RWPE2 (cell line): ENCODE data around the gene CAV1.
A peak's percentile ranks its signal among the peaks of the same experiment; 100 is the strongest.

ENCODE experiments used
- ATAC-seq: fragments of 200-7000 bp; cut with Tn5 transposase; 3 replicates; pipeline ENCODE4 v1.9.1; 2021; ENCODE audit warnings: low read depth
- DNase-seq: peaks from one replicate; pipeline ENCODE4 v3.0.0-alpha.2; 2020; ENCODE audit warnings: low spot score
- H3K27ac ChIP-seq: fragments of 450-650 bp; 2 replicates; pipeline ENCODE4 v1.5.1; 2017; ENCODE audit warnings: mild to moderate bottlenecking; ENCODE audit not compliant: poor library complexity, severe bottlenecking
- H3K27me3 ChIP-seq: fragments of 250-450 bp; sonication (Bioruptor Pico); 2 replicates; pipeline ENCODE4 v1.5.1; 2021; ENCODE audit warnings: mild to moderate bottlenecking, moderate library complexity; ENCODE audit not compliant: insufficient read depth, poor library complexity, severe bottlenecking
- H3K36me3 ChIP-seq: fragments of 250-450 bp; sonication (Bioruptor Pico); 2 replicates; pipeline ENCODE4 v1.5.1; 2020; ENCODE audit warnings: low read depth, mild to moderate bottlenecking, moderate library complexity
- H3K4me1 ChIP-seq: fragments of 250-450 bp; sonication (Bioruptor Pico); 2 replicates; pipeline ENCODE4 v1.5.1; 2021; ENCODE audit warnings: mild to moderate bottlenecking, moderate library complexity; ENCODE audit not compliant: insufficient read depth, poor library complexity, severe bottlenecking
- H3K4me3 ChIP-seq: fragments of 250-450 bp; sonication (Bioruptor Pico); 2 replicates; pipeline ENCODE4 v1.5.1; 2021; ENCODE audit warnings: mild to moderate bottlenecking, moderate library complexity; ENCODE audit not compliant: severe bottlenecking
- H3K9me3 ChIP-seq: fragments of 250-450 bp; sonication (Bioruptor Pico); 2 replicates; pipeline ENCODE4 v1.5.1; 2021; ENCODE audit warnings: mild to moderate bottlenecking, moderate library complexity; ENCODE audit not compliant: severe bottlenecking
- CTCF ChIP-seq: fragments of 450-650 bp; IDR thresholded peaks from one replicate; pipeline ENCODE4 v1.5.1; 2017; ENCODE audit warnings: mild to moderate bottlenecking, moderate library complexity; ENCODE audit not compliant: poor library complexity, severe bottlenecking

The CAV1 gene

GRCh38 chr7:116566666-116567065 is 41.8 kb downstream of the CAV1 start:
- no peak overlapping the region for H3K4me3 ChIP-seq
- peaks cover 29% of the 10 kb centered on the region for H3K4me1 ChIP-seq
- ATAC-seq: no peak
- DNase-seq: no peak
- peak overlapping the region; percentile 11 for H3K27ac ChIP-seq
- no peak for TF ChIP-seq CTCF
- H3K27me3 ChIP-seq: no peaks in the 10 kb centered on the region
- H3K9me3 ChIP-seq: no peaks in the 10 kb centered on the region
- no peaks in the 10 kb centered on the region for H3K36me3 ChIP-seq

- DNase-seq (no peak), ATAC-seq (peak; percentile 91)
- no peaks in the 10 kb centered on the region for H3K27me3 ChIP-seq
- H3K4me3 ChIP-seq: no peak overlapping the region
- H3K27ac ChIP-seq: peak overlapping the region; percentile 94
- H3K4me1 ChIP-seq: peaks cover 44% of the 10 kb centered on the region
- H3K36me3 ChIP-seq: no peaks in the 10 kb centered on the region
- TF ChIP-seq CTCF: no peak
- no peaks in the 10 kb centered on the region for H3K9me3 ChIP-seq
These were observed 44.9 kb downstream of the CAV1 start for GRCh38 chr7:116569737-116570136.

DNA sequence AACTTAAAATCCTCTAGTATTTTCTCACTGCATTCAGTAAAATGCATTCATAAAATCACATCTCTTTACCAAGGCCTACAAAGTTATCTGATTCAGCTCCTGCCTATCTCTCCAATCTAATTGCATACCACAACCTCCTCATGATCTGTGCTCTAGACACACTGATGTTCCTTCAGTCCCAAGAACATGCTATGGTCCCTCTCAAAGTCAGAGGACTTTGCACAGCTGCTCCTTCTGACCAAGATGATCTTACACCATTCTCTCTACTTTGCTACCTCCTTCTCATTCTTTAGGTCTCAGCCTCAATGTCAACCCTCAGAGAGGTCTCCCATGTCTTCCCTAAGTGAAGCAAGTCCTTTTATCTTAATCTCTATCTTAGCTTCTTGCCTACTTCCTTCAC is 45.5 kb downstream of the CAV1 start:
- Histone ChIP-seq H3K36me3 (no peaks in the 10 kb centered on the region), H3K4me3 (no peak overlapping the region), H3K27me3 (no peaks in the 10 kb centered on the region), H3K9me3 (no peaks in the 10 kb centered on the region), H3K4me1 (peaks cover 44% of the 10 kb centered on the region), H3K27ac (peak overlapping the region; percentile 94)
- no peak for DNase-seq
- no peak for TF ChIP-seq CTCF
- no peak for ATAC-seq

DNA sequence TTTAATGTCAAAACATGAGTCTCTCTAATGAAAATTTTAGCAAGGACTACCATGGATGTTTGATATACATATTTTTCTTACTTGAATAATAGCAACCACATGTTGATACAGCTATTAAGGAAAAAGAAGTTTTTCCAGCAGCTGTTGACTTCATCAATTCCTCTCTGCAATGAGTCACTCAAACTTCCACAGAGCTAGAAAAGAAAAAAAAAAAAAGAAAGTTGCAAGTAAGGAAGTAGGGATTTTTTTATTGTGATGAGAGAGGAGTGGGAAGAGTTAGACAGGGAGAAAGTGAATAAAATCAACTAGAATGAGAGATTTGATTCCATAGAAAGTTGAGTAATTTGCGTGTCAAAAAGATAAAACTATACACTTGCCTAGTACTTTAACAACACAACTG is 46.2 kb downstream of the CAV1 start:
- peak; percentile 13; the same call in 1 of the 3 replicates for ATAC-seq

More for the DNA sequence above, 46.2 kb downstream of the CAV1 start:
- no peak for DNase-seq
- no peaks in the 10 kb centered on the region for H3K27me3 ChIP-seq
- H3K27ac ChIP-seq: peak overlapping the region; percentile 94
- H3K4me1 ChIP-seq: peaks cover 45% of the 10 kb centered on the region
- no peak for TF ChIP-seq CTCF
- H3K4me3 ChIP-seq: no peak overlapping the region
- H3K36me3 ChIP-seq: no peaks in the 10 kb centered on the region
- no peaks in the 10 kb centered on the region for H3K9me3 ChIP-seq
